Glutamatergic neuron (in vitro differentiated cells): ENCODE data around the gene IFNGR1. TPM values are rescaled to one million over a fixed set of nuclear protein-coding genes. Genes with fewer than 3 reads are reported as not detected.

Experiments used
- DNase-seq: peaks from one replicate; pipeline ENCODE4 v3.0.0; 2022
- H3K27ac Mint-ChIP-seq: one replicate; pipeline ENCODE4 v1.8.0; 2020; ENCODE audit warnings: mild to moderate bottlenecking, mixed read lengths, inconsistent platforms; ENCODE audit not compliant: unreplicated experiment
- H3K27me3 Mint-ChIP-seq: one replicate; pipeline ENCODE4 v1.8.0; 2020; ENCODE audit warnings: mild to moderate bottlenecking, moderate library complexity, mixed read lengths, inconsistent platforms; ENCODE audit not compliant: unreplicated experiment
- H3K36me3 Mint-ChIP-seq: one replicate; pipeline ENCODE4 v1.8.0; 2020; ENCODE audit warnings: mild to moderate bottlenecking, mixed read lengths, inconsistent platforms; ENCODE audit not compliant: unreplicated experiment
- H3K4me1 Mint-ChIP-seq: one replicate; pipeline ENCODE4 v1.8.0; 2020; ENCODE audit warnings: mild to moderate bottlenecking, low read depth, mixed read lengths, inconsistent platforms; ENCODE audit not compliant: unreplicated experiment
- H3K4me3 Mint-ChIP-seq: one replicate; pipeline ENCODE4 v1.8.0; 2020; ENCODE audit warnings: mild to moderate bottlenecking, mixed read lengths, inconsistent platforms; ENCODE audit not compliant: unreplicated experiment
- H3K9me3 Mint-ChIP-seq: one replicate; pipeline ENCODE4 v1.8.0; 2020; ENCODE audit warnings: mild to moderate bottlenecking, moderate library complexity, mixed read lengths, inconsistent platforms; ENCODE audit not compliant: unreplicated experiment
- CTCF ChIP-seq: fragments of 200-600 bp; sonication (generic); IDR thresholded peaks from one replicate; pipeline ENCODE4 v1.5.0; 2021; ENCODE audit not compliant: partially characterized antibody, unreplicated experiment
- total RNA-seq: library from RNA; stranded (reverse); fragmentation: NEBNext Ultra II Directional; extraction: Animal tissue kit (Norgen Biotek cat#: 25700); gene quantifications from one replicate; pipeline ENCODE4 v1.2.1, GENCODE V29; 2021; ENCODE audit not compliant: unreplicated experiment

IFNGR1 gene
- total RNA-seq, 1 donor from 2014 or later: 36.4 TPM

GRCh38 chr6:137264311-137265075 lies 45.3 kb upstream of the IFNGR1 start:
- H3K9me3 Mint-ChIP-seq: no peaks in the 10 kb centered on the region

GRCh38 chr6:137261761-137262160 lies 42.6 kb upstream of the IFNGR1 start:
- TF ChIP-seq CTCF: no peak
- no peak overlapping the region for H3K4me3 Mint-ChIP-seq
- peaks cover 2% of the 10 kb centered on the region for H3K9me3 Mint-ChIP-seq
- peaks cover 10% of the 10 kb centered on the region for H3K4me1 Mint-ChIP-seq
- H3K27me3 Mint-ChIP-seq: peaks cover under 1% of the 10 kb centered on the region
- DNase-seq: no peak
- H3K36me3 Mint-ChIP-seq: no peaks in the 10 kb centered on the region
- no peak overlapping the region for H3K27ac Mint-ChIP-seq

More at GRCh38 chr6:137264311-137265075, 45.3 kb upstream of the IFNGR1 start:
- Mint-ChIP-seq H3K27ac (no peak overlapping the region), H3K4me3 (no peak overlapping the region), H3K36me3 (no peaks in the 10 kb centered on the region), H3K27me3 (peaks cover 2% of the 10 kb centered on the region), H3K4me1 (peaks cover 12% of the 10 kb centered on the region)
- no peak for DNase-seq
- no peak for TF ChIP-seq CTCF

- H3K36me3 Mint-ChIP-seq: no peaks in the 10 kb centered on the region
Observed at GRCh38 chr6:137261361-137261760, 42.2 kb upstream of the IFNGR1 start.

GRCh38 chr6:137260217-137260616 lies 41.0 kb upstream of the IFNGR1 start:
- no peak overlapping the region for H3K27ac Mint-ChIP-seq
- peaks cover 4% of the 10 kb centered on the region for H3K36me3 Mint-ChIP-seq
- no peaks in the 10 kb centered on the region for H3K27me3 Mint-ChIP-seq
- H3K4me3 Mint-ChIP-seq: no peak overlapping the region
- H3K9me3 Mint-ChIP-seq: peaks cover 2% of the 10 kb centered on the region
- no peak for TF ChIP-seq CTCF
- no peaks in the 10 kb centered on the region for H3K4me1 Mint-ChIP-seq
- no peak for DNase-seq

More at GRCh38 chr6:137261361-137261760, 42.2 kb upstream of the IFNGR1 start:
- no peak for DNase-seq
- Mint-ChIP-seq H3K4me1 (peaks cover 6% of the 10 kb centered on the region), H3K9me3 (peaks cover 2% of the 10 kb centered on the region), H3K27ac (no peak overlapping the region), H3K27me3 (no peaks in the 10 kb centered on the region), H3K4me3 (no peak overlapping the region)
- TF ChIP-seq CTCF: no peak

GRCh38 chr6:137259349-137259748 lies 40.2 kb upstream of the IFNGR1 start:
- no peak for DNase-seq
- Mint-ChIP-seq H3K27me3 (no peaks in the 10 kb centered on the region), H3K9me3 (peaks cover 3% of the 10 kb centered on the region), H3K4me1 (no peaks in the 10 kb centered on the region), H3K36me3 (peaks cover 11% of the 10 kb centered on the region), H3K4me3 (no peak overlapping the region), H3K27ac (no peak overlapping the region)
- TF ChIP-seq CTCF: no peak
